Cardiac fibroblast (primary cell): ENCODE data around the gene ARHGAP10.

Experiments used
- DNase-seq, 2 donors: peaks; one replicate each; pipeline versions ENCODE4 v3.0.0 to v3.0.0-alpha.2; 2010; ENCODE audit warnings: low read depth in 2 of 2
- H3K4me3 ChIP-seq, 2 donors: replicated peaks in 1 of 2; 1 replicate in 1 of 2; 2 replicates in 1 of 2; pipeline ENCODE4 v1.5.1; 2011; ENCODE audit warnings: low read depth in 2 of 2, low read length in 2 of 2, mild to moderate bottlenecking in 2 of 2, moderate library complexity in 1 of 2
- CTCF ChIP-seq: IDR thresholded peaks from one replicate; pipeline ENCODE4 v1.5.1; 2011; ENCODE audit warnings: low read depth, mild to moderate bottlenecking, low read length, inconsistent platforms

Gene ARHGAP10

GRCh38 chr4:148092316-148093014, 360.6 kb downstream of the ARHGAP10 start:
- DNase-seq, result no peak
- H3K4me3 ChIP-seq, result no peak overlapping the region
- TF ChIP-seq CTCF, result no peak

GRCh38 chr4:148093065-148093464, 361.2 kb downstream of the ARHGAP10 start:
- DNase-seq, result no peak
- TF ChIP-seq CTCF, result no peak
- no peak overlapping the region for H3K4me3 ChIP-seq

- no peak overlapping the region for H3K4me3 ChIP-seq
- DNase-seq, result no peak
- no peak for TF ChIP-seq CTCF
Measured at GRCh38 chr4:148094149-148094548, 362.3 kb downstream of the ARHGAP10 start.

- no peak for DNase-seq
Measured at GRCh38 chr4:148095346-148095923, 363.5 kb downstream of the ARHGAP10 start.

GRCh38 chr4:148097801-148098200, 365.9 kb downstream of the ARHGAP10 start:
- DNase-seq, result no peak
- H3K4me3 ChIP-seq, result no peak overlapping the region
- no peak for TF ChIP-seq CTCF

More at GRCh38 chr4:148095346-148095923, 363.5 kb downstream of the ARHGAP10 start:
- H3K4me3 ChIP-seq, result no peak overlapping the region
- no peak for TF ChIP-seq CTCF

- no peak overlapping the region for H3K4me3 ChIP-seq
- TF ChIP-seq CTCF, result no peak
- no peak for DNase-seq
Measured at GRCh38 chr4:148101235-148101634, 369.3 kb downstream of the ARHGAP10 start.

- no peak overlapping the region for H3K4me3 ChIP-seq
- TF ChIP-seq CTCF, result no peak
- DNase-seq, result no peak
Measured at GRCh38 chr4:148101790-148102189, 369.9 kb downstream of the ARHGAP10 start.
